ENCODE data around the gene HAP1. TPM values are rescaled to one million over a fixed set of nuclear protein-coding genes. Genes with fewer than 3 reads are reported as not detected.
A peak's percentile ranks its signal among the peaks of the same experiment; 100 is the strongest.
"Not testable (repeated sequence)": the region's sequence is repeated elsewhere in the genome, so short reads cannot be mapped to it uniquely, and the experiment has no call there.

Gene HAP1
- total RNA-seq, 2 experiments from 2014 or later, result 0.15 to 0.19 TPM

GRCh38 chr17:41679740-41680425 lies 54.6 kb downstream of the HAP1 start:
- no peak for ATAC-seq
- peaks cover 2% of the 10 kb centered on the region for H3K9me3 Mint-ChIP-seq (ENCODE audit: low read depth)
- H3K27me3 Mint-ChIP-seq, result no peaks in the 10 kb centered on the region
- CTCF ChIA-PET, result interaction anchor here (1.2 to 9.4 kb wide), 8 partner anchors 10 to 131 kb away, joined by 5 to 239 read pairs (median 16); partner anchors contain the start of gene EIF1
- H3K27ac Mint-ChIP-seq, result peak overlapping the region; percentile 94
- H3K4me1 Mint-ChIP-seq, result peaks cover 63% of the 10 kb centered on the region
- peak overlapping the region; percentile 88 for H3K4me3 Mint-ChIP-seq
- H3K36me3 Mint-ChIP-seq, result peaks cover 9% of the 10 kb centered on the region
- DNase-seq, result no peak

DNA sequence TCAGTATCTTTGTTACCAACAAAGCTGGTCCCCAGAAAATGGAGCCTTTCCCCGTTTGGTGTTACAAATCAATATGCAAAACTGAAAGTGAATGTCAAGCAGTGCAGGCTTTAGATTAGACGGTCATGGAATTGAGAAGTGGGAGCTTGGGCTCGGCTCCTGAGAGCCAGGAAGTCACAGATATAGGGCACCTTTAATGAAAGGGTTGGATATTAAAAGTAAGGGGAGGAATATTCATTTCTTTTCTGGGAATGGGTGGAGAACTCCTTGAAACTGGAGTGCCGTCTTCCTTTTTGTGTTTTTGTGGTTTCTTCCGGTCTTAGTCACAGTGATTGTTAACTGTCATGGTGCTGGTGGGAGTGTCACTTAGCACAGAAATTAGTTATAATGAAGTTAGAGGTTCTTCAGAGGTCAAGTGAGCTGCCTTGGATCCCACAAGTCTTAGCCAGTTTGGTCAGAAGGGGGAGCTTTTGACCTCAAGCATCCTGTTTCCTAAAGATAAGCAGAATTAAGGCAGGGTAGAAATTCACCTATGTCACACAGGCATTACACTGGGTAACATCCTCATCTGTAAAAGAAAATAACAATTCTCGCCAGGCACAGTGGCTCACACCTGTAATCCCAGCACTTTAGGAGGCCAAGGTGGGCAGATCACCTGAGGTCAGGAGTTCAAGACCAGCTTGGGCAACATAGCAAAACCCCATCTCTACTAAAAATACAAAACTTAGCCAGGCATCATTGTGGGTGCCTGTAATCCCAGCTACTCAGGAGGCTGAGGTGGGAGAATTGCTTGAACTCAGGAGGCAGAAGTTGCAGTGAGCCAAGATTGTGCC lies 55.3 kb downstream of the HAP1 start:
- CTCF ChIA-PET, result interaction anchor here (0.5 to 9.4 kb wide), 8 partner anchors 10 to 130 kb away, joined by 3 to 239 read pairs (median 12); partner anchors contain the start of gene EIF1
- H3K4me1 Mint-ChIP-seq, result peaks cover 65% of the 10 kb centered on the region
- peak; percentile 89 for ATAC-seq

GRCh38 chr17:41678411-41678906 lies 56.0 kb downstream of the HAP1 start:
- peaks cover 2% of the 10 kb centered on the region for H3K9me3 Mint-ChIP-seq (ENCODE audit: low read depth)
- DNase-seq, result no peak
- peak; percentile 38 for ATAC-seq
- peaks cover 9% of the 10 kb centered on the region for H3K36me3 Mint-ChIP-seq
- peak overlapping the region; percentile 88 for H3K4me3 Mint-ChIP-seq
- CTCF ChIA-PET, result interaction anchor here (0.5 to 9.4 kb wide), 8 partner anchors 11 to 129 kb away, joined by 3 to 239 read pairs (median 12); partner anchors contain the start of gene EIF1
- peaks cover 65% of the 10 kb centered on the region for H3K4me1 Mint-ChIP-seq
- peak overlapping the region; percentile 94 for H3K27ac Mint-ChIP-seq
- no peaks in the 10 kb centered on the region for H3K27me3 Mint-ChIP-seq

More for the DNA sequence above, 55.3 kb downstream of the HAP1 start:
- peak; percentile 93 for DNase-seq
- H3K27ac Mint-ChIP-seq, result peak overlapping the region; percentile 94
- H3K4me3 Mint-ChIP-seq, result peak overlapping the region; percentile 88
- H3K27me3 Mint-ChIP-seq, result no peaks in the 10 kb centered on the region
- H3K9me3 Mint-ChIP-seq (ENCODE audit: low read depth), result peaks cover 2% of the 10 kb centered on the region
- peaks cover 9% of the 10 kb centered on the region for H3K36me3 Mint-ChIP-seq

DNA sequence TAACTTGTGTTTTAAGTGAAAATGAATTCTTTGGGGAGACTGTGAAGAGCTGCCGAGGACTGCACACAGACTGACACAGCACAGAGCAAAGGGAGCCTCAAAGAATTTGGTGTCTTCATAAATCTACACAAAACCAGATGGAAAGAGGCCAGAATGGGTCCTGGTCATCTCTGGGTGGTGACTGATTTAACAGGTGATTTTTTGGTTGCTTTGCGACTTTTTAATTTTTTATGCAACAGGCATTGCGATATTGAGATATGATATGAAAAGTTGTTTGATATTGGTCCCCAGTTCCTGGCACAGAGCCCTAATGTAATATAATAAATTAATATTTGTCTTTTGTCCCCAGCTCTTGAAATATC lies 58.4 kb downstream of the HAP1 start:
- Mint-ChIP-seq H3K4me1 (peaks cover 65% of the 10 kb centered on the region), H3K4me3 (no peak overlapping the region), H3K27ac (no peak overlapping the region), H3K27me3 (no peaks in the 10 kb centered on the region), H3K36me3 (peaks cover 9% of the 10 kb centered on the region), H3K9me3 (ENCODE audit: low read depth) (peaks cover 2% of the 10 kb centered on the region)
- DNase-seq (no peak), ATAC-seq (no peak)
- CTCF ChIA-PET, result interaction anchor here (0.6 to 9.4 kb wide), 5 partner anchors 10 to 127 kb away, joined by 3 to 239 read pairs (median 4); partner anchors contain the start of gene EIF1

- not testable (repeated sequence) for H3K27me3 Mint-ChIP-seq; H3K27ac Mint-ChIP-seq; H3K36me3 Mint-ChIP-seq; H3K9me3 Mint-ChIP-seq (ENCODE audit: low read depth); H3K4me3 Mint-ChIP-seq; ATAC-seq; DNase-seq
- CTCF ChIA-PET, result interaction anchor here (0.6 to 9.4 kb wide), 5 partner anchors 9 to 126 kb away, joined by 3 to 239 read pairs (median 4); partner anchors contain the start of gene EIF1
- peaks cover 62% of the 10 kb centered on the region for H3K4me1 Mint-ChIP-seq
These were observed 59.0 kb downstream of the HAP1 start for GRCh38 chr17:41675157-41676057.

Other genes with a start within 250 kb of the HAP1 start
- gene KRT36, start 244.7 kb downstream of the HAP1 start, total RNA-seq, result not detected
- not detected for gene KRT13, start 229.0 kb downstream of the HAP1 start, total RNA-seq
- not detected for gene KRT15, start 215.8 kb downstream of the HAP1 start, total RNA-seq
- gene KRT19, start 206.3 kb downstream of the HAP1 start, total RNA-seq, result not detected
- not detected for gene KRT9, start 162.6 kb downstream of the HAP1 start, total RNA-seq
- not detected for gene KRT14, start 147.7 kb downstream of the HAP1 start, total RNA-seq
- not detected for gene KRT16, start 121.9 kb downstream of the HAP1 start, total RNA-seq
- gene KRT17, start 110.1 kb downstream of the HAP1 start, total RNA-seq, result under 1 TPM in 1 of 2 experiments, not detected in 1; 0.80 TPM
- 100 to 1,000 TPM; 593 to 900 TPM for gene EIF1, start 45.8 kb downstream of the HAP1 start, total RNA-seq
- gene GAST, start 22.3 kb downstream of the HAP1 start, total RNA-seq, result not detected
- 1 to 10 TPM; 2.3 TPM for gene JUP, start 52.1 kb upstream of the HAP1 start, total RNA-seq
- gene P3H4, start 77.3 kb upstream of the HAP1 start, total RNA-seq, result 1 to 10 TPM; 2.1 to 3.0 TPM
- gene FKBP10, start 78.4 kb upstream of the HAP1 start, total RNA-seq, result 1 to 10 TPM; 1.3 TPM
- 10 to 100 TPM; 28.2 to 35.0 TPM for gene NT5C3B, start 101.6 kb upstream of the HAP1 start, total RNA-seq
- not detected for gene KLHL10, start 103.2 kb upstream of the HAP1 start, total RNA-seq
- 10 to 100 TPM; 14.4 to 16.4 TPM for gene KLHL11, start 130.8 kb upstream of the HAP1 start, total RNA-seq
- 100 to 1,000 TPM; 186 to 220 TPM for gene ACLY, start 184.3 kb upstream of the HAP1 start, total RNA-seq
- 1 to 10 TPM in 1 of 2 experiments, under 1 TPM in 1; 0.49 to 1.1 TPM for gene ODAD4, start 196.0 kb upstream of the HAP1 start, total RNA-seq
- 100 to 1,000 TPM in 1 of 2 experiments, 10 to 100 TPM in 1; 98.1 to 112 TPM for gene CNP, start 232.2 kb upstream of the HAP1 start, total RNA-seq

Data from activated CD8-positive, alpha-beta memory T cell treated with anti-CD3 and anti-CD28 coated beads, Interleukin-2, amount 10 ng/mL, durations not matched to agents 7 days and 5 days (primary cell).